Glutamatergic neuron (in vitro differentiated cells): ENCODE measurements around the gene MAGI1. TPM values are rescaled to one million over a fixed set of nuclear protein-coding genes. Genes with fewer than 3 reads are reported as not detected.

Source experiments
- DNase-seq: peaks from one replicate; pipeline ENCODE4 v3.0.0; 2022
- H3K27ac Mint-ChIP-seq: one replicate; pipeline ENCODE4 v1.8.0; 2020; ENCODE audit warnings: mild to moderate bottlenecking, mixed read lengths, inconsistent platforms; ENCODE audit not compliant: unreplicated experiment
- H3K27me3 Mint-ChIP-seq: one replicate; pipeline ENCODE4 v1.8.0; 2020; ENCODE audit warnings: mild to moderate bottlenecking, moderate library complexity, mixed read lengths, inconsistent platforms; ENCODE audit not compliant: unreplicated experiment
- H3K36me3 Mint-ChIP-seq: one replicate; pipeline ENCODE4 v1.8.0; 2020; ENCODE audit warnings: mild to moderate bottlenecking, mixed read lengths, inconsistent platforms; ENCODE audit not compliant: unreplicated experiment
- H3K4me1 Mint-ChIP-seq: one replicate; pipeline ENCODE4 v1.8.0; 2020; ENCODE audit warnings: mild to moderate bottlenecking, low read depth, mixed read lengths, inconsistent platforms; ENCODE audit not compliant: unreplicated experiment
- H3K4me3 Mint-ChIP-seq: one replicate; pipeline ENCODE4 v1.8.0; 2020; ENCODE audit warnings: mild to moderate bottlenecking, mixed read lengths, inconsistent platforms; ENCODE audit not compliant: unreplicated experiment
- H3K9me3 Mint-ChIP-seq: one replicate; pipeline ENCODE4 v1.8.0; 2020; ENCODE audit warnings: mild to moderate bottlenecking, moderate library complexity, mixed read lengths, inconsistent platforms; ENCODE audit not compliant: unreplicated experiment
- total RNA-seq: library from RNA; stranded (reverse); fragmentation: NEBNext Ultra II Directional; extraction: Animal tissue kit (Norgen Biotek cat#: 25700); gene quantifications from one replicate; pipeline ENCODE4 v1.2.1, GENCODE V29; 2021; ENCODE audit not compliant: unreplicated experiment
- TF ChIP-seq, protein P1 (sequence below): fragments of 200-600 bp; sonication (generic); IDR thresholded peaks from one replicate; pipeline ENCODE4 v1.5.0; 2021; ENCODE audit not compliant: partially characterized antibody, unreplicated experiment

MAGI1 gene
- total RNA-seq, 1 donor from 2014 or later: 46.5 TPM

DNA sequence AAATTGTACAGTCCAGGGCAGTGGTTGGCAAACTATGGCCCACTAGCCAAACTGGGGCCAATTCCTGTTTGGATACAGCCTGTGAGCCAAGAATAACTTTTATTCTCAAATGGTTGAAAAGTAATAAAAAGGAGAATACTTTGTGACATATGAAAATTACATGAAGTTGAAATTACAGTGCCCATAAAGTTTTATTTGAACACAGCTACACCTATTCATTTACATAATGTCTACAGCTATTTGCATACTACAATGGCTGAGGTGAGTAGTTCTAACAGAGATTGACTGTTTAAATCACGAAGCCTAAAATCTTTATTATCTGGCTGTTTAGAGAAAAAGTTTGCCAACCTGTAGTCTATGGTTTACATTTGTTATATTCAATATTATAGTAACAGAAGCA, 600.1 kb downstream of the MAGI1 start:
- no peak overlapping the region for H3K4me3 Mint-ChIP-seq
- H3K4me1 Mint-ChIP-seq: peaks cover 5% of the 10 kb centered on the region
- no peaks in the 10 kb centered on the region for H3K27me3 Mint-ChIP-seq
- no peak for DNase-seq
- TF ChIP-seq, protein P1, sequence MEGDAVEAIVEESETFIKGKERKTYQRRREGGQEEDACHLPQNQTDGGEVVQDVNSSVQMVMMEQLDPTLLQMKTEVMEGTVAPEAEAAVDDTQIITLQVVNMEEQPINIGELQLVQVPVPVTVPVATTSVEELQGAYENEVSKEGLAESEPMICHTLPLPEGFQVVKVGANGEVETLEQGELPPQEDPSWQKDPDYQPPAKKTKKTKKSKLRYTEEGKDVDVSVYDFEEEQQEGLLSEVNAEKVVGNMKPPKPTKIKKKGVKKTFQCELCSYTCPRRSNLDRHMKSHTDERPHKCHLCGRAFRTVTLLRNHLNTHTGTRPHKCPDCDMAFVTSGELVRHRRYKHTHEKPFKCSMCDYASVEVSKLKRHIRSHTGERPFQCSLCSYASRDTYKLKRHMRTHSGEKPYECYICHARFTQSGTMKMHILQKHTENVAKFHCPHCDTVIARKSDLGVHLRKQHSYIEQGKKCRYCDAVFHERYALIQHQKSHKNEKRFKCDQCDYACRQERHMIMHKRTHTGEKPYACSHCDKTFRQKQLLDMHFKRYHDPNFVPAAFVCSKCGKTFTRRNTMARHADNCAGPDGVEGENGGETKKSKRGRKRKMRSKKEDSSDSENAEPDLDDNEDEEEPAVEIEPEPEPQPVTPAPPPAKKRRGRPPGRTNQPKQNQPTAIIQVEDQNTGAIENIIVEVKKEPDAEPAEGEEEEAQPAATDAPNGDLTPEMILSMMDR: no peak
- H3K36me3 Mint-ChIP-seq: no peaks in the 10 kb centered on the region
- no peaks in the 10 kb centered on the region for H3K9me3 Mint-ChIP-seq
- no peak overlapping the region for H3K27ac Mint-ChIP-seq

DNA sequence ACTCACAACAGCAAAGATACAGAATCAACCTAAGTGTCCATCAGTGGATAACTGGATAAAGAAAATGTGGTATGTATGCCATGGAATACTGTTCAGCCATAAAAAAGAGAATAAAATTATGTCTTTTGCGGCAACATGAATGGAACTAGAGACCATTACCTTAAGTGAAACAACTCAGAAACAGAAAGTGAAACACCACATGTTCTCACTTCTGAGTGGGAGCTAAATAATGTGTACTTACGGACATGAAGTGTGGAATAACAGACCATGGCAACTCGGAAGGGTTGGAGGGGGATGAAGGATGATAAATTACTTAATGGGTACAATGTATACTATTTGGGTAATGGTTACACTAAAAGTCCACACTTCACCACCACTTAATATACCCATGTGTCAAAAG, 600.6 kb downstream of the MAGI1 start:
- DNase-seq: no peak
- H3K4me3 Mint-ChIP-seq: no peak overlapping the region
- H3K4me1 Mint-ChIP-seq: peaks cover 5% of the 10 kb centered on the region
- H3K9me3 Mint-ChIP-seq: no peaks in the 10 kb centered on the region
- no peaks in the 10 kb centered on the region for H3K27me3 Mint-ChIP-seq
- no peaks in the 10 kb centered on the region for H3K36me3 Mint-ChIP-seq
- no peak overlapping the region for H3K27ac Mint-ChIP-seq
- TF ChIP-seq, protein P1: no peak

DNA sequence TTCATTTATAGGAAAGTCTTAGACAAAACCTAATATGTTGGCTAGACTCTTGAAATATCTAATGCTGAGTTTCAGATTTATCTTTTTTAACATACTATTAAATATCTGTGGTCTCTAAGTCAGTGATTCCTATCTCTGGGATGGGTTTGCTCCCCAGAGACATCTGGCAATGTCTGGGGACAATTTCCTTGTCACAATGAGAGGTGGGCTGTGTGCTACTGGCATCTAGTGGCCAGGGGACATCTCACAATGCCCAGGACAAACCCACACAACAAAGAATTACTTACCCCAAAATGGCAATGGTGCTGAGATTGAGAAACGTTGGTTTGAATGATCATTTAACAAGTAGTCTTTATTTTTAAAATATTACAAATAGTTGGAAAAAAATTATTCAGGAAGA, 602.1 kb downstream of the MAGI1 start:
- Mint-ChIP-seq H3K4me1 (peaks cover 5% of the 10 kb centered on the region), H3K9me3 (no peaks in the 10 kb centered on the region), H3K4me3 (no peak overlapping the region), H3K27ac (no peak overlapping the region), H3K27me3 (no peaks in the 10 kb centered on the region), H3K36me3 (no peaks in the 10 kb centered on the region)
- peak; percentile 58 for DNase-seq
- TF ChIP-seq, protein P1: peak; percentile 42

DNA sequence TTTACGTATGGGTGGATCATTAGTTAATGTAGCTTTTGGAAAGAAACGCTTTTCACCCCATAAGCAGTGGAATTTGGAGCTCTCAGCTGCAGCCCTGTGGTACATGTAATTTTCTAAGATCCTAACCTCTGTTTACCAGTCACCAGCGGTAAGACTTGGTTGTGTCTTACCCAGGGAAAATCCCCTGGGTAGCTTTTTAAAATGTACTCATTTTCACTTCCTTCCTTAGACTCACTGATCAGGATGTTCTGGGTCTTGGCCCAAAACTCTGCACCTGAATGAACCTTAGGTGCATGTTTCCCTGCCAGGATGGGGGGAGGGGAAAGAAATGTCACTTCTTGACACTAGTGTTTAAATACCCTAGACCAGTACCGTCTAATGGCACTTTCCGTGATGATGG, 605.2 kb downstream of the MAGI1 start:
- Mint-ChIP-seq H3K4me1 (no peaks in the 10 kb centered on the region), H3K4me3 (no peak overlapping the region), H3K36me3 (peaks cover 3% of the 10 kb centered on the region), H3K9me3 (no peaks in the 10 kb centered on the region), H3K27ac (no peak overlapping the region), H3K27me3 (peaks cover 2% of the 10 kb centered on the region)
- TF ChIP-seq, protein P1: no peak
- DNase-seq: no peak

DNA sequence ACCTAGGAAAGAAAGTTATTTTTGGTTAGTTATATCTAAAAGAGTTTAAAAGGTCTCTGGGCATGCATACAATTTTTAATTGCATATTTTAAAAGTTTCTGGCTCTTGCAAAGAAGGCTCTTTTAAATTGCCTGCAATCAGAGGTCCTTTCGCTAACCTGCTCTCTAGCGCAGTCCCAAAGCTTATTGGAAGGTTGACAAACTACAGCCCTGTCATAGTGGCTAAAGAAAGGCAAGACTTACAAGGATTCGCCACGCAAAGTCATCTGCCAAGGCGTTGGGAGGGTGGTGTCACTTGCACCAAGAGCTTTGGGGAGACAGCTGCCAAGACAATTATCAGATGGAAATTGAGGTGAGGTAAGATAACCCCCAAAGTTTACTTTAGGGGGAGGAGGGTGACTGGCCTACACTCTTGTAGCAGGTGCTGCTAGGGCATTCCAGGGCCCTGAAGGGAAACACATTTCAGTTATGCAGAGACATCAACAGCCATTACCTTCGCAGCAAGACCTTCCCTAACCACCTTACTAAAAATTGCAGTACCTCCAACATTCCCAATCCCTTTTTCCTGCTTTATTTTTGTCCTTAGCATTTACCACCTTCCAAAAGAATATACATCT, 606.2 kb downstream of the MAGI1 start:
- Mint-ChIP-seq H3K4me1 (no peaks in the 10 kb centered on the region), H3K27ac (no peak overlapping the region), H3K27me3 (peaks cover 2% of the 10 kb centered on the region), H3K36me3 (peaks cover 3% of the 10 kb centered on the region), H3K9me3 (no peaks in the 10 kb centered on the region), H3K4me3 (no peak overlapping the region)
- TF ChIP-seq, protein P1: no peak
- no peak for DNase-seq
